Keratinocyte (primary cell): Measurements from ENCODE around the gene ADH5. TPM values are rescaled to one million over a fixed set of nuclear protein-coding genes. Genes with fewer than 3 reads are reported as not detected.

Experiments
- DNase-seq: peaks from one replicate; pipeline ENCODE4 v3.0.0-alpha.2; 2011; ENCODE audit warnings: low read depth, missing footprints, low spot score
- FAIRE-seq: peaks from 2 replicates; lab custom pipeline; 2011; peaks lifted over from hg19 to GRCh38; lab: Jason Lieb, UNC
- H2AFZ ChIP-seq: 2 replicates; pipeline ENCODE4 v1.6.0; 2012; ENCODE audit warnings: low read length, control low read depth, inconsistent platforms; ENCODE audit not compliant: control insufficient read depth
- H3K27ac ChIP-seq: 2 replicates; pipeline ENCODE4 v1.5.1; 2011; ENCODE audit warnings: low read length; ENCODE audit not compliant: control insufficient read depth, insufficient read depth
- H3K27me3 ChIP-seq: 3 replicates; pipeline ENCODE4 v1.6.0; 2011; ENCODE audit warnings: low read length; ENCODE audit not compliant: control insufficient read depth, insufficient read depth; ENCODE audit errors: extremely low read depth
- H3K36me3 ChIP-seq, 2 experiments: 2 replicates in 1 of 2; 3 replicates in 1 of 2; pipeline ENCODE4 v1.5.1; 2011; ENCODE audit warnings: low read length in 2 of 2, mild to moderate bottlenecking in 1 of 2; ENCODE audit not compliant: control insufficient read depth in 2 of 2, insufficient read depth in 2 of 2; ENCODE audit errors: extremely low read depth in 1 of 2
- H3K4me1 ChIP-seq: 3 replicates; pipeline ENCODE4 v1.5.1; 2011; ENCODE audit warnings: low read length; ENCODE audit not compliant: control insufficient read depth, insufficient read depth; ENCODE audit errors: extremely low read depth
- H3K4me2 ChIP-seq: 3 replicates; pipeline ENCODE4 v1.6.0; 2011; ENCODE audit warnings: low read depth, low read length; ENCODE audit not compliant: control insufficient read depth, insufficient read depth; ENCODE audit errors: extremely low read depth
- H3K4me3 ChIP-seq, 3 experiments: fragments of 200-600 bp in 1 of 3; sonication (generic) in 1 of 3; 2 replicates in 2 of 3; 3 replicates in 1 of 3; pipeline ENCODE4 v1.5.1; 2011 to 2016; ENCODE audit warnings: low read length in 3 of 3, mild to moderate bottlenecking in 3 of 3, control low read depth in 2 of 3, inconsistent platforms in 1 of 3, low read depth in 1 of 3, mixed read lengths in 1 of 3, mixed run types in 1 of 3, moderate library complexity in 1 of 3; ENCODE audit not compliant: control insufficient read depth in 2 of 3, insufficient read depth in 2 of 3; ENCODE audit errors: extremely low read depth in 1 of 3
- H3K79me2 ChIP-seq: 2 replicates; pipeline ENCODE4 v1.6.0; 2012; ENCODE audit warnings: low read length; ENCODE audit not compliant: control insufficient read depth, insufficient read depth
- H3K9ac ChIP-seq: 3 replicates; pipeline ENCODE4 v1.6.0; 2011; ENCODE audit warnings: low read length; ENCODE audit not compliant: control insufficient read depth, insufficient read depth; ENCODE audit errors: extremely low read depth
- H3K9me1 ChIP-seq: 3 replicates; pipeline ENCODE4 v1.6.0; 2011; ENCODE audit warnings: low read length; ENCODE audit not compliant: control insufficient read depth, insufficient read depth; ENCODE audit errors: extremely low read depth
- H3K9me3 ChIP-seq: 2 replicates; pipeline ENCODE4 v1.5.1; 2012; ENCODE audit warnings: low read depth, low read length; ENCODE audit not compliant: control insufficient read depth
- H4K20me1 ChIP-seq: 3 replicates; pipeline ENCODE4 v1.6.0; 2011; ENCODE audit warnings: low read length; ENCODE audit not compliant: control insufficient read depth, insufficient read depth; ENCODE audit errors: extremely low read depth
- EZH2 ChIP-seq: IDR thresholded peaks from one replicate; pipeline ENCODE4 v1.6.1; 2012; ENCODE audit warnings: inconsistent platforms, mild to moderate bottlenecking, low read length, moderate library complexity
- dilution Hi-C: fragments of 300-500 bp; cut with MboI; formaldehyde crosslinking; loops from one replicate; pipeline ENCODE4 v1.7.0; 2020; ENCODE audit warnings: low sequenced_read_pairs; ENCODE audit not compliant: extremely low pct_ligation_motif_present
- polyA plus RNA-seq, 5 experiments: library from polyadenylated mRNA; depleted of rRNA in 3 of 5; stranded (reverse) in 3 of 5; stranded (forward) in 1 of 5; unstranded in 1 of 5; fragments of >200 nt; gene quantifications; 1 replicate in 1 of 5; 2 replicates in 3 of 5; 3 replicates in 1 of 5; pipeline versions ENCODE4 v1.2.1 to v1.2.3, GENCODE V29; 2011 to 2012; ENCODE audit warnings: missing spikeins in 2 of 5, low read depth in 1 of 5, low replicate concordance in 1 of 5
- TF ChIP-seq, protein P1 (sequence below), 3 experiments: IDR thresholded peaks in 1 of 3; conservative IDR thresholded peaks in 1 of 3; optimal IDR thresholded peaks in 1 of 3; 2 replicates in 2 of 3; 3 replicates in 1 of 3; pipeline versions ENCODE3 to v1.5.1; 2011; ENCODE audit warnings: low read length in 3 of 3, mild to moderate bottlenecking in 3 of 3, moderate library complexity in 2 of 3, control low read depth in 1 of 3, inconsistent platforms in 1 of 3; ENCODE audit not compliant: insufficient read depth in 2 of 3; ENCODE audit errors: extremely low read depth in 1 of 3

The ADH5 gene
- polyA plus RNA-seq, 1 donor (not counting 4 experiments of a cell fraction or from before 2014, with no cell fraction given): 314 TPM

DNA sequence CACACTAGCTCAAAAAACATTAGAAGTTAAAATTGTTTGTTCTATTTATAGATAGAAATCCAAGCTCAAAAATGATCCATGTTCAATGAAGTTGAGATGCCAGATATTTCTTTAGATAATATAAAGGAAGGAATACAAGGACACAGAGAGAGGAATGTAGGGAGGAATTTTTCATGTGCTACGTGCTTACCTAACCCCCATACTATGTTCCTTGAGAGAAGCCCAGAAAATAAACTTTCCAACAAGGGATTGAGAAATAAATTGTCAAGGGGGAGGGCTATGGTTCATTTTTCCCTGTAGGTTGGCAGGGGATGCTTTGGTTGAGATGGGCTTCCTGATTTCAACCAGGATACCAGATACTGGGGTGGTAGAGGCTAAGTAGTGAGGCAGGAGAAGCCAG is 15.6 kb upstream of the ADH5 start:
- Histone ChIP-seq H3K36me3 (peaks cover 0 to 1% of the 10 kb centered on the region in 2 experiments), H3K27me3 (no peaks in the 10 kb centered on the region), H3K4me1 (no peaks in the 10 kb centered on the region), H3K4me3 (no peak overlapping the region), H3K9ac (no peak overlapping the region), H3K9me3 (no peaks in the 10 kb centered on the region), H3K9me1 (no peaks in the 10 kb centered on the region), H3K27ac (no peak overlapping the region), H4K20me1 (no peaks in the 10 kb centered on the region), H2AFZ (no peak overlapping the region), H3K4me2 (no peak overlapping the region), H3K79me2 (no peaks in the 10 kb centered on the region)
- DNase-seq (no peak), FAIRE-seq (no peak)
- TF ChIP-seq, protein P1, sequence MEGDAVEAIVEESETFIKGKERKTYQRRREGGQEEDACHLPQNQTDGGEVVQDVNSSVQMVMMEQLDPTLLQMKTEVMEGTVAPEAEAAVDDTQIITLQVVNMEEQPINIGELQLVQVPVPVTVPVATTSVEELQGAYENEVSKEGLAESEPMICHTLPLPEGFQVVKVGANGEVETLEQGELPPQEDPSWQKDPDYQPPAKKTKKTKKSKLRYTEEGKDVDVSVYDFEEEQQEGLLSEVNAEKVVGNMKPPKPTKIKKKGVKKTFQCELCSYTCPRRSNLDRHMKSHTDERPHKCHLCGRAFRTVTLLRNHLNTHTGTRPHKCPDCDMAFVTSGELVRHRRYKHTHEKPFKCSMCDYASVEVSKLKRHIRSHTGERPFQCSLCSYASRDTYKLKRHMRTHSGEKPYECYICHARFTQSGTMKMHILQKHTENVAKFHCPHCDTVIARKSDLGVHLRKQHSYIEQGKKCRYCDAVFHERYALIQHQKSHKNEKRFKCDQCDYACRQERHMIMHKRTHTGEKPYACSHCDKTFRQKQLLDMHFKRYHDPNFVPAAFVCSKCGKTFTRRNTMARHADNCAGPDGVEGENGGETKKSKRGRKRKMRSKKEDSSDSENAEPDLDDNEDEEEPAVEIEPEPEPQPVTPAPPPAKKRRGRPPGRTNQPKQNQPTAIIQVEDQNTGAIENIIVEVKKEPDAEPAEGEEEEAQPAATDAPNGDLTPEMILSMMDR (optimal IDR thresholded peaks at IDR 0.05 in 1 of 3, IDR thresholded peaks at IDR 0.05 in 1 of 3, conservative IDR thresholded peaks at IDR 0.05 in 1 of 3; ENCODE audit: extremely low read depth in 1 of 3, insufficient read depth in 2 of 3, low read length in 3 of 3): no peak
- no peak for TF ChIP-seq EZH2
- dilution Hi-C loops: no loop called here

DNA sequence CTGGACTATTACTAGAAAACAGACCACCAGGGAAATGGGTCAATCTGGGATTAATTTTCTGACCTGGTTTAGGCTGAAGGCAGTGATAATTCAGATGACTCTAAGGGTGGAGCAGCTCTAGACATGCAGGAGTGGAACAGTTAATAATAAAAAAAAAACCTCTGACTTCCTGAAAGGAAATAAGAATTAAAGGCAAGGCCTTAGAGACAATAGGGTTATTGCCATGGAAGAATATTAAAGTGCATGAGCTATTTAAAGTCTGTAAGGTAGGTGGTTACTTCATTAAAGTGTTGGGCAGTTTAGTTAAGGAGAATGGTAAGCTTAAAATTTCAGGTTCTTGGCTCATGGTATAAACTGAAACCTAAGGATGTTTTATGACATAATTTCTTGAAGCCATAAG is 14.6 kb upstream of the ADH5 start:
- peaks cover 0 to 1% of the 10 kb centered on the region in 2 experiments for H3K36me3 ChIP-seq
- H3K9me3 ChIP-seq: no peaks in the 10 kb centered on the region
- H3K4me2 ChIP-seq: no peak overlapping the region
- H3K79me2 ChIP-seq: no peaks in the 10 kb centered on the region
- H3K9me1 ChIP-seq: no peaks in the 10 kb centered on the region
- no peak overlapping the region for H3K27ac ChIP-seq
- FAIRE-seq (no peak), DNase-seq (no peak)
- no peaks in the 10 kb centered on the region for H3K27me3 ChIP-seq
- no peak overlapping the region for H2AFZ ChIP-seq
- no peaks in the 10 kb centered on the region for H4K20me1 ChIP-seq
- no peaks in the 10 kb centered on the region for H3K4me1 ChIP-seq
- dilution Hi-C loops: no loop called here
- TF ChIP-seq, protein P1 (optimal IDR thresholded peaks at IDR 0.05 in 1 of 3, IDR thresholded peaks at IDR 0.05 in 1 of 3, conservative IDR thresholded peaks at IDR 0.05 in 1 of 3; ENCODE audit: extremely low read depth in 1 of 3, insufficient read depth in 2 of 3, low read length in 3 of 3): no peak
- no peak for TF ChIP-seq EZH2
- H3K4me3 ChIP-seq: no peak overlapping the region
- no peak overlapping the region for H3K9ac ChIP-seq
